GM12875 (cell line): Measurements from ENCODE around the gene MSRB3.

ENCODE experiments used
- H3K4me3 ChIP-seq: one replicate; pipeline ENCODE4 v1.5.1; 2011; ENCODE audit warnings: low read depth, low read length, control low read depth
- CTCF ChIP-seq: IDR thresholded peaks from 2 replicates; pipeline ENCODE4 v1.5.1; 2011; ENCODE audit warnings: low read depth, mild to moderate bottlenecking, control low read depth, inconsistent platforms, low read length, moderate library complexity, borderline replicate concordance; ENCODE audit not compliant: insufficient read depth

The MSRB3 gene

DNA sequence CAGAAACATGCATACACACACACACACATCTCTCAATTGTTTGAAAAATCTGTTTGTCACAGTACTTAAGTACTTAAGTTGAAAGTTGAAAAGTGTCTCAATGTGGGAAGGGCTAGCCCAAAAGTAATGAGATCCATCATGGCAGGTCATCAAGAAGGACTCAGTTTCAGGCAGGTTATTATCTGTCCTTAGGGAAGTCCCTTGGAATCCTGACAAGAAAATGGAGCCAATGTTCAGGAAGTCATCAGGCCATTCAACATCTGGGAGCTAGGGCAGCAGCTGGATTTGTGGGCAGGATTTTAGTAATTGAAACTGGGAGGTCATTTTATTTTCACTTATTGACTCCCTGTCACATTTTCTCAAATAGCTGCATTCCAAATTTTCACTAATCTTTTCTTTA lies 56.0 kb downstream of the MSRB3 start:
- TF ChIP-seq CTCF, result no peak
- no peak overlapping the region for H3K4me3 ChIP-seq

DNA sequence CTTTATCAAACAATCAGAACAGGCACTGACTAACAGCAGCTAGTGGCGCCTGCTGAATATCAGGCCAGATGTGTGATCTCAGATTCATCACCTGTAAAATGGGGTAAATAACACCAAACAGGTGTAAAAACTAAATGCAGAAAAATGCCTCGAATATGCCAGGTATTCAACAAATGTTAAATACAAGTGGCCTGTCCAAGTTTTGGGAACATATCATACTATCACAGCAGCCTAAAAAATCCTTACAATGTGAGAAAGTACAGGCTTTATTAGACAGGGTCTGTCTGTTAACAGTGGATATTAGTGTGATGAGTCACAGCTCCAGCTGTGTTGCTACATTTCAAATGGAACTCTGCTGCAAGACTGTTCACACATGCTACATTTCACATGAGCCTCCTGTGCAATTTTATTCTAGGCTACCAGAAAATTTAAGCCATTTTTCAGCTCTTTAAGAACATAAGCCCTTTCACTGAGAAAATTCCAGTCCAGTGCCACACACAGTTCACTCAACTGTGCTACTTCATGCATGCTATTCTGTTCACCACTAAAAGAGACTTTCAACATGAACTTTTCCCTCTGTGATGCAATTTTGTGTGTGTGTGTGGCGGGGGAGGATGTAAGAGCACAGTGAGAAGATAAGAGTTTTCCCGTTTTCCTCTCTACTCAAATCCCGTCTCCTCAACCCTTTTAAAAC lies 56.7 kb downstream of the MSRB3 start:
- H3K4me3 ChIP-seq, result no peak overlapping the region
- TF ChIP-seq CTCF, result no peak

DNA sequence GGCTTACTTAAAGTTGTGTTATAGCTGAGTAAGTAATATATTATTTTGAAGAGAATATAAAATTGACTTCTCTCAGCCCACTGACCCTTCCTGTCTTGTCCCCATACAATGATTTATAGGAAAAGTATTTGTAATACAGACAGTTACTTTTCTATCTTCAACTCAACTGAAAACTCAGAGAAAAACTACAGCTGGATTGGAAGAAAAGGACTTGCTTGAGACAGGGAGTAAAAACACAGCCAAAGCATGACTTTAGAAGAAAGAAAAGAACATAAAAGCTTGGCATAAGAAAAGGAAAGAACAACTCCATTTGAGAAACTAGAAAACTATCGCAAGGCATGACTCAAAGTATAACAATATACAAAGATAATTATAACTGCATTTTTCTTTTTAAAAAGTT lies 57.5 kb downstream of the MSRB3 start:
- H3K4me3 ChIP-seq, result no peak overlapping the region
- TF ChIP-seq CTCF, result no peak

DNA sequence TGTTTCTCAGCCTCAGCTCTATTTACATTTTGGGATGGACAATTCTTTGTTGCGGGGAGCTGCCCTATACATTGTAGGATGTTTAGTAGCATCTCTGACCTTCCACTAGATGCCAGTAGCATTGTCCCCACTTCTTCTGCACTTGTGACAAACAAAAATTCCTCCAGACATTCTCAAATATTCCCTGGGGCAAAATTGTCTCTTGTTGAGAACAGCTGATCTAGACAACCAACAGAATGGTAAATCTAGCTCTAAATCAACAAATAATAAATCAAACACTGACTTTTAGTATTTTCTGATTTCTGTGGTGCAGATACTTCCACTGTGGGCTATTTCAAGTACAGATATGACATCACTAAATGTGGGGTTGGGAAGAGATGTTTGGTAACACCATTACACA lies 60.7 kb downstream of the MSRB3 start:
- TF ChIP-seq CTCF, result no peak
- no peak overlapping the region for H3K4me3 ChIP-seq

DNA sequence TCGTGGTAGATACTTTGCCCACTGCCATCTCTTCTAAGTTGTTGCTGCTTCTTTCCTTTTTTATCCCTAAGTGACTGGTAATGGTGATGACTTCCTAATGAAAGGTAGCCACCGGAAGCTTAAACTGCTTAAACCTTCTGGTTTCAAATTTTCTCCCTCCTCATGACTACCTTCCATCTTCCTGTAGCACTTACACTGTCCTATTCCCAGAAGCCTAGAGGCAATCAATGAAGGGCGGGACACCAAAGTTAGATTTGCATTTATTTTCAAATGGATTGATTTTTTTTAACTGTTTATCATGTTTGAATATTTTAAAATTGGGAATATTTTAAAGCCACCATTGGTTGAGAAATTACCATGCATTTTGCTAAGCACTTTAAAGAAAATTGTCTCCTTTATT lies 64.7 kb downstream of the MSRB3 start:
- TF ChIP-seq CTCF, result no peak
- H3K4me3 ChIP-seq, result no peak overlapping the region

GRCh38 chr12:65343801-65344200 lies 65.3 kb downstream of the MSRB3 start:
- no peak for TF ChIP-seq CTCF
- H3K4me3 ChIP-seq, result no peak overlapping the region

GRCh38 chr12:65355461-65355860 lies 77.0 kb downstream of the MSRB3 start:
- H3K4me3 ChIP-seq, result no peak overlapping the region
- no peak for TF ChIP-seq CTCF
